Measurements from ENCODE around the gene MAN2A2. TPM values are rescaled to one million over a fixed set of nuclear protein-coding genes. Genes with fewer than 3 reads are reported as not detected.

Gene MAN2A2
- total RNA-seq, 1 donor from 2014 or later = 90.4 TPM

- Histone ChIP-seq H3K27ac (peak overlapping the region; percentile 82 to 96), H3K36me3 (peaks cover 14 to 15% of the 10 kb centered on the region in 2 donors), H3K9me3 (no peaks in the 10 kb centered on the region), H3K4me1 (peaks cover 0 to 12% of the 10 kb centered on the region in 2 donors), H3K27me3 (no peaks in the 10 kb centered on the region), H3K4me3 (peak overlapping the region; percentile 82 to 89)
- TF ChIP-seq CTCF (IDR thresholded peaks at IDR 0.05) = no peak
- no peak for DNase-seq (ENCODE audit: low spot score in 2 of 2)
- intact Hi-C loops (cut with DNase I) = loop anchor here (1.0 kb wide), 2 partner anchors 31 to 93 kb away; partner anchors contain the start of genes HDDC3 and PRC1
Measured at GRCh38 chr15:90901175-90902039, 1.7 kb upstream of the MAN2A2 start.

- TF ChIP-seq CTCF (IDR thresholded peaks at IDR 0.05) = peak; percentile 72 to 86 (median 82)
- Histone ChIP-seq H3K4me1 (peaks cover 0 to 12% of the 10 kb centered on the region in 2 donors), H3K4me3 (peak overlapping the region; percentile 82 to 89), H3K27me3 (no peaks in the 10 kb centered on the region), H3K9me3 (no peaks in the 10 kb centered on the region), H3K27ac (peak overlapping the region; percentile 82 to 96), H3K36me3 (peaks cover 21 to 24% of the 10 kb centered on the region in 2 donors)
- intact Hi-C loops (cut with DNase I) = loop anchor here (1.0 kb wide), 2 partner anchors 30 to 92 kb away; partner anchors contain the start of genes HDDC3 and PRC1
- peak in 1 of 2 donors; percentile 85 for DNase-seq (ENCODE audit: low spot score in 2 of 2)
Measured at GRCh38 chr15:90902040-90902839, 862 bp upstream of the MAN2A2 start.

GRCh38 chr15:90903733-90904536, 833 bp downstream of the MAN2A2 start:
- TF ChIP-seq CTCF (IDR thresholded peaks at IDR 0.05) = no peak
- Histone ChIP-seq H3K36me3 (peaks cover 28 to 36% of the 10 kb centered on the region in 2 donors), H3K9me3 (no peaks in the 10 kb centered on the region), H3K27ac (peak overlapping the region; percentile 90 to 96), H3K4me1 (peaks cover 0 to 12% of the 10 kb centered on the region in 2 donors), H3K27me3 (no peaks in the 10 kb centered on the region), H3K4me3 (peak overlapping the region; percentile 82 to 89)
- intact Hi-C loops (cut with DNase I) = no loop called here
- DNase-seq (ENCODE audit: low spot score in 2 of 2) = no peak

GRCh38 chr15:90904746-90905145, 1.6 kb downstream of the MAN2A2 start:
- Histone ChIP-seq H3K9me3 (no peaks in the 10 kb centered on the region), H3K27me3 (no peaks in the 10 kb centered on the region), H3K27ac (no peak overlapping the region), H3K4me3 (no peak overlapping the region), H3K36me3 (peaks cover 36 to 40% of the 10 kb centered on the region in 2 donors), H3K4me1 (peaks cover 0 to 12% of the 10 kb centered on the region in 2 donors)
- intact Hi-C loops (cut with DNase I) = no loop called here
- DNase-seq (ENCODE audit: low spot score in 2 of 2) = no peak
- TF ChIP-seq CTCF (IDR thresholded peaks at IDR 0.05) = no peak
